Measurements from ENCODE around the gene RBP5. TPM values are rescaled to one million over a fixed set of nuclear protein-coding genes. Genes with fewer than 3 reads are reported as not detected.

Gene RBP5
- total RNA-seq, 4 donors from 2014 or later = not detected

GRCh38 chr12:7106082-7106481 is 22.6 kb downstream of the RBP5 start:
- no peak overlapping the region for H3K4me3 ChIP-seq
- intact Hi-C loops (cut with DNase I; ENCODE audit: low total_unique reads) (loop anchor here (5.0 kb wide), 1 partner anchor 144 kb away; no protein-coding TSS in a partner anchor), in situ Hi-C loops (cut with MboI; ENCODE audit: low sequenced_read_pairs in 4 of 4) (loop anchor here in 3 of 4 donors (5.0 to 25.0 kb wide), 3 partner anchors 44 to 194 kb away; partner anchors contain the start of genes ATN1 (in 1 of the 3), C12orf57 (in 1 of the 3), C1S (in 1 of the 3) and ENO2 (in 1 of the 3))
- ATAC-seq (no peak), DNase-seq (no peak)
- no peak for TF ChIP-seq CTCF (IDR thresholded peaks at IDR 0.05 in 4 of 5, conservative IDR thresholded peaks at IDR 0.05 in 1 of 5)
- no peak for TF ChIP-seq POLR2A (IDR thresholded peaks at IDR 0.05)
- peaks cover 0 to 9% (median 2%) of the 10 kb centered on the region in 3 donors for H3K9me3 ChIP-seq
- peaks cover 0 to 22% of the 10 kb centered on the region in 2 donors for H3K36me3 ChIP-seq
- peaks cover 13 to 14% of the 10 kb centered on the region in 2 donors for H3K4me1 ChIP-seq
- no peaks in the 10 kb centered on the region for H3K27me3 ChIP-seq
- no peak overlapping the region for H3K27ac ChIP-seq

GRCh38 chr12:7103837-7104584 is 24.7 kb downstream of the RBP5 start:
- ATAC-seq (no peak), DNase-seq (no peak)
- Histone ChIP-seq H3K27ac (no peak overlapping the region), H3K4me1 (peaks cover 6 to 9% of the 10 kb centered on the region in 2 donors), H3K36me3 (peaks cover 0 to 30% of the 10 kb centered on the region in 2 donors), H3K4me3 (no peak overlapping the region), H3K9me3 (peaks cover 0 to 9% (median 2%) of the 10 kb centered on the region in 3 donors), H3K27me3 (no peaks in the 10 kb centered on the region)
- intact Hi-C loops (cut with DNase I; ENCODE audit: low total_unique reads) (no loop called here), in situ Hi-C loops (cut with MboI; ENCODE audit: low sequenced_read_pairs in 4 of 4) (loop anchor here in 2 of 4 donors (25.0 kb wide), 2 partner anchors 167 to 192 kb away; partner anchors contain the start of genes ATN1 (in 1 of the 2), C12orf57 (in 1 of the 2), ENO2 (in 1 of the 2) and LRRC23 (in 1 of the 2))
- TF ChIP-seq POLR2A (IDR thresholded peaks at IDR 0.05) (no peak), CTCF (IDR thresholded peaks at IDR 0.05 in 4 of 5, conservative IDR thresholded peaks at IDR 0.05 in 1 of 5) (no peak)

- DNase-seq = no peak
- H3K9me3 ChIP-seq = peaks cover 0 to 9% (median 2%) of the 10 kb centered on the region in 3 donors
- ATAC-seq = no peak
- intact Hi-C loops (cut with DNase I; ENCODE audit: low total_unique reads) (no loop called here), in situ Hi-C loops (cut with MboI; ENCODE audit: low sequenced_read_pairs in 4 of 4) (loop anchor here in 2 of 4 donors (25.0 kb wide), 2 partner anchors 165 to 190 kb away; partner anchors contain the start of genes ATN1 (in 1 of the 2), C12orf57 (in 1 of the 2), ENO2 (in 1 of the 2) and LRRC23 (in 1 of the 2))
- H3K4me3 ChIP-seq = no peak overlapping the region
- H3K36me3 ChIP-seq = peaks cover 0 to 34% of the 10 kb centered on the region in 2 donors
- no peaks in the 10 kb centered on the region for H3K27me3 ChIP-seq
- TF ChIP-seq POLR2A (IDR thresholded peaks at IDR 0.05) = no peak
- no peak for TF ChIP-seq CTCF (IDR thresholded peaks at IDR 0.05 in 4 of 5, conservative IDR thresholded peaks at IDR 0.05 in 1 of 5)
- peaks cover 0 to 5% of the 10 kb centered on the region in 2 donors for H3K4me1 ChIP-seq
- H3K27ac ChIP-seq = no peak overlapping the region
Observed at GRCh38 chr12:7102582-7102981, 26.1 kb downstream of the RBP5 start.

GRCh38 chr12:7101694-7102131 is 27.0 kb downstream of the RBP5 start:
- ATAC-seq = no peak
- DNase-seq = no peak
- in situ Hi-C loops (cut with MboI; ENCODE audit: low sequenced_read_pairs in 4 of 4) (loop anchor here in 2 of 4 donors (25.0 kb wide), 2 partner anchors 164 to 189 kb away; partner anchors contain the start of genes ATN1 (in 1 of the 2), C12orf57 (in 1 of the 2), ENO2 (in 1 of the 2) and LRRC23 (in 1 of the 2)), intact Hi-C loops (cut with DNase I; ENCODE audit: low total_unique reads) (no loop called here)
- no peak for TF ChIP-seq POLR2A (IDR thresholded peaks at IDR 0.05)
- no peak for TF ChIP-seq CTCF (IDR thresholded peaks at IDR 0.05 in 4 of 5, conservative IDR thresholded peaks at IDR 0.05 in 1 of 5)
- H3K36me3 ChIP-seq = peaks cover 0 to 34% of the 10 kb centered on the region in 2 donors
- no peaks in the 10 kb centered on the region for H3K27me3 ChIP-seq
- peak overlapping the region in 1 of 4 donors; percentile 11 for H3K27ac ChIP-seq
- H3K4me3 ChIP-seq = no peak overlapping the region
- H3K9me3 ChIP-seq = peaks cover 0 to 9% (median 2%) of the 10 kb centered on the region in 3 donors
- H3K4me1 ChIP-seq = peaks cover 0 to 8% of the 10 kb centered on the region in 2 donors
